Transverse colon (tissue), 4 donors: ENCODE measurements around the gene LRRC3C. TPM values are rescaled to one million over a fixed set of nuclear protein-coding genes. Genes with fewer than 3 reads are reported as not detected.
"Not testable (repeated sequence)": the region's sequence is repeated elsewhere in the genome, so short reads cannot be mapped to it uniquely, and the experiment has no call there.

Source experiments
- DNase-seq: peaks from one replicate; pipeline ENCODE4 v3.0.0-alpha.2; 2019
- H3K27ac ChIP-seq, 4 donors: fragments of 200-600 bp; sonication (generic); 2 replicates each; pipeline ENCODE4 v1.5.1; 2016 to 2018; ENCODE audit warnings: inconsistent platforms in 4 of 4
- H3K27me3 ChIP-seq: fragments of 200-600 bp; sonication (generic); 2 replicates; pipeline ENCODE4 v1.5.1; 2017; ENCODE audit warnings: inconsistent platforms
- H3K36me3 ChIP-seq, 4 donors: fragments of 200-600 bp; sonication (generic); 2 replicates each; pipeline ENCODE4 v1.5.1; 2017 to 2019; ENCODE audit warnings: inconsistent platforms in 4 of 4
- H3K4me1 ChIP-seq, 4 donors: fragments of 200-600 bp; sonication (generic); 2 replicates each; pipeline ENCODE4 v1.5.1; 2017 to 2020; ENCODE audit warnings: inconsistent platforms in 4 of 4
- H3K4me3 ChIP-seq, 4 donors: fragments of 200-600 bp; sonication (generic); 1 replicate in 1 of 4; 2 replicates in 3 of 4; pipeline versions ENCODE4 v1.5.1 to v1.6.1; 2017 to 2019; ENCODE audit warnings: inconsistent platforms in 4 of 4
- H3K9me3 ChIP-seq, 2 donors: fragments of 200-600 bp; sonication (generic); 2 replicates each; pipeline ENCODE4 v1.5.1; 2017 to 2019; ENCODE audit warnings: inconsistent platforms in 2 of 2
- CTCF ChIP-seq, 5 experiments: fragments of 200-600 bp in 3 of 5; fragments of 450-650 bp in 2 of 5; sonication (generic) in 3 of 5; IDR thresholded peaks; 1 replicate in 2 of 5; 2 replicates in 3 of 5; pipeline ENCODE4 v1.5.1; 2016 to 2017; ENCODE audit warnings: antibody characterized with exemption in 5 of 5, inconsistent platforms in 3 of 5, mild to moderate bottlenecking in 2 of 5, moderate library complexity in 1 of 5
- EP300 ChIP-seq: sonication (generic); formaldehyde crosslinking; IDR thresholded peaks from one replicate; pipeline ENCODE4 v1.6.1; 2017; ENCODE audit warnings: antibody characterized with exemption, low read depth
- POLR2A ChIP-seq: fragments of 450-650 bp; IDR thresholded peaks from one replicate; pipeline ENCODE4 v1.6.1; 2016; ENCODE audit warnings: antibody characterized with exemption, mild to moderate bottlenecking, moderate library complexity
- POLR2AphosphoS5 ChIP-seq, 3 donors: sonication (generic); formaldehyde crosslinking; IDR thresholded peaks; one replicate each; pipeline ENCODE4 v1.6.1; 2016; ENCODE audit warnings: antibody characterized with exemption in 3 of 3
- WGBS, 2 donors: methylation state at CpG; one replicate each; pipeline ENCODE4 v1.1.5; 2018; ENCODE audit warnings: low coverage in 1 of 2; 5-methylcytosine and 5-hydroxymethylcytosine counted together
- in situ Hi-C, 4 donors: fragments of 200-750 bp; cut with MboI; loops; one replicate each; pipeline versions ENCODE4 v1.15.0 to v1.15.1; 2017; ENCODE audit warnings: low sequenced_read_pairs in 3 of 4, low pct_ligation_motif_present in 1 of 4, low pct_unique_long_range_greater_than_20kb in 1 of 4
- intact Hi-C: fragments of 100-400 bp; cut with DNase I; formaldehyde crosslinking; loops from one replicate; pipeline ENCODE4 v1.15.1; 2023; ENCODE audit warnings: low total_unique reads
- total RNA-seq, 4 donors: library from RNA; depleted of rRNA; stranded (reverse); fragments of >200 nt; gene quantifications; one replicate each; pipeline ENCODE4 v1.1.0, GENCODE V29; 2016

LRRC3C gene
- total RNA-seq, 4 donors from 2014 or later, result not detected

GRCh38 chr17:39898088-39898487 lies 29.4 kb upstream of the LRRC3C start:
- H3K27me3 ChIP-seq, result no peaks in the 10 kb centered on the region
- WGBS, 2 donors, result 96 to 100% methylated on average over 2 to 4 of the region's 4 CpGs
- DNase-seq, result no peak
- intact Hi-C loops, result no loop called here
- H3K27ac ChIP-seq, result no peak overlapping the region
- H3K4me1 ChIP-seq, result no peaks in the 10 kb centered on the region
- no peaks in the 10 kb centered on the region for H3K9me3 ChIP-seq
- no peak overlapping the region for H3K4me3 ChIP-seq
- TF ChIP-seq POLR2AphosphoS5 (IDR thresholded peaks at IDR 0.05) (no peak), EP300 (no peak), CTCF (IDR thresholded peaks at IDR 0.05) (no peak), POLR2A (no peak)
- no peaks in the 10 kb centered on the region for H3K36me3 ChIP-seq
- in situ Hi-C loops, result no loop called here

- Histone ChIP-seq H3K27ac (no peak overlapping the region), H3K9me3 (no peaks in the 10 kb centered on the region), H3K36me3 (peaks cover 0 to 8% (median 0%) of the 10 kb centered on the region in 4 donors), H3K4me3 (no peak overlapping the region), H3K4me1 (no peaks in the 10 kb centered on the region), H3K27me3 (no peaks in the 10 kb centered on the region)
- in situ Hi-C loops, result no loop called here
- TF ChIP-seq POLR2AphosphoS5 (IDR thresholded peaks at IDR 0.05) (no peak), POLR2A (no peak), CTCF (IDR thresholded peaks at IDR 0.05) (no peak), EP300 (no peak)
- intact Hi-C loops, result no loop called here
- no peak for DNase-seq
These were observed 28.3 kb upstream of the LRRC3C start for GRCh38 chr17:39899215-39899614.

- H3K9me3 ChIP-seq, intact Hi-C loops, H3K27ac ChIP-seq, H3K36me3 ChIP-seq, H3K4me1 ChIP-seq, H3K4me3 ChIP-seq, DNase-seq, in situ Hi-C loops, H3K27me3 ChIP-seq: not testable (repeated sequence)
- 92 to 100% methylated on average over 1 to 2 of the region's 2 CpGs for WGBS, 2 donors
These were observed 25.5 kb upstream of the LRRC3C start for GRCh38 chr17:39902027-39902426.

GRCh38 chr17:39903158-39903884 lies 24.2 kb upstream of the LRRC3C start:
- Histone ChIP-seq H3K27me3 (no peaks in the 10 kb centered on the region), H3K9me3 (no peaks in the 10 kb centered on the region), H3K4me3 (no peak overlapping the region), H3K4me1 (no peaks in the 10 kb centered on the region), H3K27ac (no peak overlapping the region), H3K36me3 (peaks cover 0 to 8% (median 0%) of the 10 kb centered on the region in 4 donors)
- TF ChIP-seq EP300 (no peak), POLR2AphosphoS5 (IDR thresholded peaks at IDR 0.05) (no peak), POLR2A (no peak), CTCF (IDR thresholded peaks at IDR 0.05) (no peak)
- DNase-seq, result no peak
- WGBS, 2 donors, result 92% methylated on average over 4 of the region's 4 CpGs; no CpG with 5 or more reads in 1 of the 2 donors
- in situ Hi-C loops (no loop called here), intact Hi-C loops (no loop called here)

- H3K4me3 ChIP-seq, result no peak overlapping the region
- 86% methylated on average over 3 of the region's 3 CpGs; no CpG with 5 or more reads in 1 of the 2 donors for WGBS, 2 donors
- H3K9me3 ChIP-seq, result no peaks in the 10 kb centered on the region
- H3K36me3 ChIP-seq, result peaks cover 0 to 17% (median 2%) of the 10 kb centered on the region in 4 donors
- in situ Hi-C loops, result no loop called here
- no peak for DNase-seq
- no peaks in the 10 kb centered on the region for H3K4me1 ChIP-seq
- no peaks in the 10 kb centered on the region for H3K27me3 ChIP-seq
- intact Hi-C loops, result no loop called here
- no peak overlapping the region for H3K27ac ChIP-seq
- TF ChIP-seq POLR2AphosphoS5 (IDR thresholded peaks at IDR 0.05), result no peak
- no peak for TF ChIP-seq EP300
- no peak for TF ChIP-seq POLR2A
- TF ChIP-seq CTCF (IDR thresholded peaks at IDR 0.05), result no peak
These were observed 22.6 kb upstream of the LRRC3C start for GRCh38 chr17:39904990-39905288.
